Stimulated activated CD4-positive, alpha-beta T cell treated with anti-CD3 and anti-CD28 coated beads, Interleukin-15, amount 100 ng/mL, for 1 hour (primary cell): ENCODE results near the gene TEAD2.

Experiments
- DNase-seq, 2 donors: peaks; one replicate each; pipeline ENCODE4 v3.0.0-alpha.2; 2020; ENCODE audit warnings: low read depth in 1 of 2, low spot score in 1 of 2

The TEAD2 gene

DNA sequence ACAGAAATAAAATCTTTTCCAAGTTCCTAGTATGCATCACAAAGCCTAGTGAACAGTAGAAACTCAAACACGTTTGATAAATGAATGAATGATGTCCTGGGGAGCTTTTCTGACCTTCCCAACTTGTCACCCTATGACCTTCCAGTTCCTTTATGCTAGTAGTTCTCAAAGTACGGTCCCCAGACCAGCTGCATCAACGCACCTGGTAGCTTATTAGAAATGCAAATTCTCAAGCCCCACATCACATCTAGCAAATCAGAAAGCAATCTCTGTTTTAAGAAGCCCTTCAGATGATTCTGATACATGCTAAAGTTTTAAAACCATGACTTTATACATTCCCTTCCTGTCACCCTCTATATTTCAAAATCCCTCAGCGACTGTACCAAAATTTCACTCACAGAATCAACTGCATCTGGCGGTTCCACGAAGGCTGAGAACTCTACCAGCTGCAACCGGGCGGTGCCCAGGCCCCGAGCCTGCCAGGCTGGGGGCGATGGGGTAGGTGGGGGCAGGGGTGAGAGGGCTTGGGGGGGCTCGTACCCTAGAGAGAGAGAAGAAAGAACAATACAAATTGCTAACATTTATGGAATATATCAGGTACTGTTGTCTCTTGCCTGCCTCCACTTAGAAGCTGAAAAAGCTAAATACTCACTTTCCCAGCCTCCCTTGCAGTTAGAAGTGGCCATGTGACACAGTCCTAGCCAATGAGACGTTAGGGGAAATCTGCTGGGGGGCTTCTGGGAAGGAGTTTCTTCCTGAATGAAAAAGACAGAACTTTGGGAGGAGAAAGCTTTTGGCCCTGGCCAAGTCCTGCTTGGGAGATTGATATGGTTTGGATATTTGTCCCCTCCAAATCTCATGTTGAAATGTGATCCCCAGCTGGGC lies 13.7 kb downstream of the TEAD2 start:
- no peak for DNase-seq

DNA sequence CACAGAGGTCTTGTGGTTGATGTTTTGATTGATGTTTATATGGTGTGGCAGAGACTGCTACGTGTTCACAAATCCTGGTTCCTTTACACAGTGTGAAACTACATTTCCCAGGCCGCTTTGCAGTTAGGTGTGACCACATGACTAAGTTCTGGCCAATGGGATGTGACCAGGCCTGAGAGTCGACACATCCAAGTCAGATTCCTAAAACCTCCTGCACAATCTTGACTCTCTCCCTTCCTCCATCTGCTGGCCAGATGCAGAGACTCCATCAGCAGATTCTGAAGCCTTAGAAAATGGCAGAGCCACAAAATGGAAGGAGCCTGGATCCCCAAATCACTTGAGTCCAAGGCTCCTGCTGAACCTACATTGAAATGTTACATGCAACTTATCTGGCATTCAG lies 14.4 kb downstream of the TEAD2 start:
- DNase-seq, result no peak

DNA sequence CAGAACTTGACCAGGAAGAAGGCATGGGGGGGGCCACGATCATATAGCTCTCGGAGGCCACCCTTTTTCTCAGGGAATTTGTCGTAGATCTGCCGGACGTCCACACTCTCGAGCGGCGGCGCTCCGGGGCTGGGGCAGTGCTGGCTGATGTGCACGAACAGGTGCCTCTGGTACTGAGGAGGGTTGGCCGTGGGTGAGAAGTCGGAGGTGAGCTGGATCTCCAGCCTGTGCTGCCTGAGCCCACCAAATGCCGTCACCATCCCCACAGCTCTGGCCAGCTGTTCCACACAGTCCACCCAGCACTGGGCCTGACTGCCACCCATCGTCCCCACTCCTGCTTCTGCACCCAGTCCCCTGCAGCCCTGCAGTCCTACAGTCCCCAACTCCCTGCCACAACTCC lies 15.0 kb downstream of the TEAD2 start:
- DNase-seq, result no peak

DNA sequence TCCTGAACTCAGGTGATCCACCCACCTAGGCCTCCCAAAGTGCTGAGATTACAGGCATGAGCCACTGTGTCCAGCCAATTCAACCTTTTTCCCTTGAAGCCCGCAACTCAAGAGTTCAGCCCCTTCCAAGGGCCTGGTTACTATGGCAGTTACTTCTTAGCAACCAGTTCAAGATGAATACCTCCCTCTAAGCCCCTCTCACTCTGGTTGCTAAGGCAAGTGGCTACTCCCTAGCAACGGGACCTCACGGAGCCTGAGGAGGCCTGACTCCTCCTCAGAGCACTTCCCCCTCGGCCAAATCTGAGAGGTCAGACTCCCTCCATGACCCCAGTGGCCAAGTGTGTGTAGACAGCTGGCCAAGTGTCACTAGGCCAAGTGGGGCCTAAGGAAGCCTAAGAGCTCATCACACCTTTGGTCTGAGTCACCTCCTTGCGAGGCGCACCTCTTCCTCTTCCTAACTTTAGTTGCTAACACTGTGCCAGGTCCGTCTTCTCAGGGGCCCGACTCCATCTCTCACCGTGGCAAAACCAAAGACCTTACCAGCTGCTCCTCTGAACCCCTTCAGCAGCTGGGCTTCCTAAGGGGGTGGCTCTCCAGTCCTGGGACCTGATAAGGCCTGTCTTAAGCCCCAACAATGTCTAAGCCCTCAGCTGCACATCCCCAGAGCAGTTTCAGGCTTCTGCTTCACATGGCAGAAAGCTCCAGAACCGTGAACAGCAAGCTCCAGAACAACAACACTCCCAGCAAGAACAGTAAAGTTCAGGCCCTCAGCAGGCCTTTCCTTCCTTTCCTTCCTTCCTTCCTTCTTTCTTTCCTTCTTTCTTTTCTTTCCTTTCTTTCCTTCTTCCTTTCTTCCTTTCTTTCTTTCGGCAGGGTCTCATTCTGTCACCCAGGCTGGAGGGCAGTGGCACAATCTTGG lies 17.5 kb downstream of the TEAD2 start:
- DNase-seq, result no peak

DNA sequence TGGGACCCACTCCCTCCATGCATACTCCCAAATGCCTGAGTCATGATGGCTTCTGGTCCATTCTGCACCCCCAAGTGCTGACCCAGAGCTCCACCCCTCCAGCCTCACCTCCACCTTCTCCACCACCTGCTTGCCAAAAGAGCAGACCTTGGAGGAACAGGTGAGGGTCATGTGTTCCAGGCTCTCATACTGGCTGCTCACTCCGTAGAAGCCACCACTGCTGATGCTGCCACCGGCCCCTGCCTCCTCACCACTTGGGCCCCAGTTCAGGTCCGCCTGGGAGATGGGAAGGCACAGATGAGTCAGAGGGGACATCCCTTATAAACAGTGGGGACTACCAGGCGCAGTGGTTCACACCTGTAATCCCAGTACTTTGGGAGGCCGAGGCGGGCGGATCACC lies 19.1 kb downstream of the TEAD2 start:
- no peak for DNase-seq

DNA sequence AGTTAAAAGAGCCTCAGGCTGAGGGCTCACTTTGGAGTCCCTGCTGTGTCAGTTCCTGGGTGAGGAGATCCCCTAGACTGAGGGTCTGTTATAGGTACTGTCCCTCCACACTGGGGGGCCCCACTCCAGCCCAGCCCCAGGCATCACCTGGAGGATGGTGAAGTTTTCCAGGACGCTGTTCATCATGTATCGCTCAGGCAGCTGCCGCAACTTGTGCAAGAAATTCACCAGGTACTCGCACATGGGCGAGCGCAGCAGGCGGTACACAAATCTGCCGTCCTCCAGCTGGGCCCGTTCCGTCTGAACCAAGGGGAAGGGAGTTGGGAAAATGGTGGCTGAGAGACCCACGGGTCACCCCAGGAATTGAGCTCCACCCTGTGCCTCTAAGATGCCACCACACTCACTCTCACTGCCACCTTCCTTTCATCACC lies 19.9 kb downstream of the TEAD2 start:
- DNase-seq, result no peak

DNA sequence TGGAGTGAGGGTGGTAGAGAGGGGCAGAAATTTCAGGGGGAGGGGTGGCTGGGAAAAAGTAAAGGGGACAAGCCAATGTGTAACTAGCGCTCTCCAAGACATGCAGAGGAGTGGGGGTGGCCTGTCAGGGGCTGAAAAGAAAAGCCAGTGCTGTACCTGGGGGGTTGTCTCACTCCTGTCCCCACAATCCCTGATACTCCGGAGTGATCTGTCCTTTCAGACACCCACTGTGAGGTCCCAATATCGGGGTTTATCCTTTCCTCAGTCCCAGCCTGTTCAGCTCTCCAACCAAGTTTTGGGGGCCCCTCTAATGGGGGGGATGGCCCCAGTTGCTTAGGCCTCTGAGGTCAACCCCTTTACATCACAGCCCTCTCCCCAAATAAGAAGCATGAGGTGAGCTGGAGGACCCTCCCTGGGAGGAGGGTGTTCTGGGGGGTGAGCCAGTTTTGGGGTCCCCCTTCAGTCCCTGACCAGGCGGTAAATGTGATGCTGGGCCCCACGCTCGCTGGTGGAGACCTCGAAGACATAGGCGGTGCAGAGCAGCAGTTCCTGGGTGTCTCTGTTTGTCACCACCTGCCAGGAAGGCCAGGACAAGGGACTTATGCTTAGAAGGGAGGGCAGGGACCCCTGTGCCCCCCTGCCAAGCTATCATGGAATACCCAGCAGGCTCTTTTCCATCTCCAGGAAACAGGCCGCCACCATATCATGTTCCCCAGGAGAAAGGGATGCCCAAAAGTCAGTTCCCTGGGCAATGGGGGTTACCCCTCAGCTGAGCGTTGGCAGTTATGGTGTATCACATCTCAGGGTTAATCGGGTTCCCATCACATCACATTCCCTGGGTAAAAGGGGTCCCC lies 21.1 kb downstream of the TEAD2 start:
- DNase-seq, result no peak

DNA sequence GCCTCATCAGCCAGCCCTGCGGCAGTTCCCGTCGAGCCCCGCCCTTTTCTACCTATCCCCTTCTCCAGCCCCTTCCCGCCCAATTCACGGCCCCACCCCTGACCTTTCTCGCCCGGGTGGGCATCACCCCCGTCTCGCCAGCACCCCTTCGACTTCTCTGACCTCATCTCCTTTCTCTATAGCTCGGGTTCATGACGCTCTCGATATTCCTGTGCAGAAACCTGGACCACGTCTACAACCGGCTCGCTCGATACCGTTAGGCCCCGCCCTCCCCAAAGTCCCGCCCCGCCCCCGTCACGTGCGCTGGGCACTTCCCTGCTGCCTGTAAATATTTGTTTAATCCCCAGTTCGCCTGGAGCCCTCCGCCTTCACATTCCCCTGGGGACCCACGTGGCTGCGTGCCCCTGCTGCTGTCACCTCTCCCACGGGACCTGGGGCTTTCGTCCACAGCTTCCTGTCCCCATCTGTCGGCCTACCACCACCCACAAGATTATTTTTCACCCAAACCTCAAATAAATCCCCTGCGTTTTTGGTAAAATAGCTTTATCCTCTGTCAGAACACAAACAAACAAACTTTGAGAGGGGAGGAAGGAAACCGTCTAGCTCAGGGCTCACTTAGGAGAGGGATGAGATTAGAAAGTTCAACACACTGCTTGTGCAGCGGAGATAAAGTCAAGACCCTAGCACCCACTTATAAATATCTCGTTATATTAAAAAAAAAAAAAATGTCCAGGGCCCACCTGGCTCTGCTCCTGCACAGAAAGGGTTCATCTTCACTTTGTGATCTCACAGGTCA lies 21.9 kb downstream of the TEAD2 start:
- no peak for DNase-seq

DNA sequence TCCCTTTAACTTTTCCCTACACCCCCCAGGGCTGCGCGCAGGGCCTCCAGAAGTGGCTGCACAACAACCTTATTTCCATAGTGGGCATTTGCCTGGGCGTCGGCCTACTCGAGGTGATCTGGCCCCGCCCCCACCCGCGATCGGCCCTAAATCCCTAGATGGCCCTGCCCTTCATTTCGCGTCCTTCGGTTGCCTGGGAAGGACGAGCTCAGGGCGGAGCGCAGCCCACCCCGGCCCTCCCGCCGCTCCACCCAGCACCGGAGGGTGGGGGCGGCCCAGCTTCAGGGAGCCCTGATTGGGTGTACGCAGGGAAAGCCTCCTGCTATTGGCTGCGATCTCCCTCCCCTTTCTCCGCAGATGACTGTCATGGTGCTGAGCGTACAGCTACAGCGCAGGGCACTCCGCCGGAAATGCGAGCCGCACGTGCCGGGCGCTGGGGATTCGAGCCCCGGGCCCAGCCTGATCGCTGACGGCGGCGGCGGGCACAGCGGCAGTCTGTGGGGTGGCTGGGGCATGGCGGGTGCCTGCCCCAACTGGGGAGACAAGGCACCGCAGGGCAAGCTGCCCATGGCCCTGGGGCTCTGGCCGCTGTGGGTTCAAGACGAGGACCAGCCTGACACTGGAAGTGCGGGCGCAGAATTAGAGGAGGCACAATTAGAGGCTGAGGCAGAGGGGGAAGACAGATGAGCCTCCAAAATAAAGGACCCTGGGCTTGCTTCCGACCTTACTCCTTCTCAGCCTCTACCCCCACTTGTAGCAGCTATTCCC lies 22.7 kb downstream of the TEAD2 start:
- DNase-seq, result no peak

DNA sequence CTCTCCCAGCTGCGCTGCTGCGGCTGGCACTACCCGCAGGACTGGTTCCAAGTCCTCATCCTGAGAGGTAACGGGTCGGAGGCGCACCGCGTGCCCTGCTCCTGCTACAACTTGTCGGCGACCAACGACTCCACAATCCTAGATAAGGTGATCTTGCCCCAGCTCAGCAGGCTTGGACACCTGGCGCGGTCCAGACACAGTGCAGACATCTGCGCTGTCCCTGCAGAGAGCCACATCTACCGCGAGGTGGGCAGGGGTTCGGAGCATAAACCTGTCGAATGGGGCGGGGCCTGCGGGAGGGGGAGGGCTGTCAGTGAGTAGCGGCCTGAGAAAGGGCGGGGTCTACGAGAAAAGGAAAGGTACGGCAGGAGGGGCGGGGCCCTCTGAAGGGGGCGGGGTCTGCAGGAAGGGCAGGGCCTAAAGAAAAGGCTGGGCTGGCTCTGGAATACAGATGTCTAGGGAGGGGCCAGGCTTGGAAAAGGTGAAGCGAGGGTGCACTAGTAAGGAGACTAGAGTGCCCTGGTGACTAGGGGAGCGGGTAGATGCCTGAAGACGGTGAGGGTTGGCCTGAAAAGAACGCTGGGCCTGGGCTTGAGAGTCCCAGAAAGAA lies 23.4 kb downstream of the TEAD2 start:
- DNase-seq, result no peak

DNA sequence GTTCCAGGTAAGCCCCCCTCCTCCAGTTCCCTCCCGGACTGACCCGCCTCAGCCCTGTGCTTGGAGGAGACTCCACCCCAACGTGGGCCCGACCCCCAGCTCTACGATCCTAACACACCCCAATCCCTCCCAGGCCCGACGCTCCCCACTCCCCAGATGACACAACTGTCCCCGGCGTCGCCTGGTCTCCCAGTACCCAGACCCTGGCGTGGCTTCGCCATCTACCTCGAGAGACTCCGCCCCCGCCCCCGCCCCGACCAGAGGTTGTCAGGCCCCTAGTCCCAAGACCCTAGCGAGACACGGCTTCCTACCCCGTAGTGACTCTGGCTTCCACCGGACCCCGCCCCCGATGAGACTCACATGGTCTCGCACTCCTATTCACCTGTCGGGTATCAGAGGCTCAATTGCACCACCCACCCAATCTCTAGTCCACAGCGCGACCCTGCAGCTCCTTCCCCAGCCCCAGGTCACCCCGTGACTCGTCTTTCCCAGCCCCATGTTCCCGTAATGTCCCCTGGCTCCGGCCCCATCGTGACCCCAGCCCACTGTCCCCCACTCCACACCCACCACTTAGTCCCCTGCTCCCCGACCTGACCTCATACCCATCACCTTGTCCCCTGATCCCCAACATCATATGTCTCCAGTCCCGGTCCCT lies 24.1 kb downstream of the TEAD2 start:
- DNase-seq, result no peak

DNA sequence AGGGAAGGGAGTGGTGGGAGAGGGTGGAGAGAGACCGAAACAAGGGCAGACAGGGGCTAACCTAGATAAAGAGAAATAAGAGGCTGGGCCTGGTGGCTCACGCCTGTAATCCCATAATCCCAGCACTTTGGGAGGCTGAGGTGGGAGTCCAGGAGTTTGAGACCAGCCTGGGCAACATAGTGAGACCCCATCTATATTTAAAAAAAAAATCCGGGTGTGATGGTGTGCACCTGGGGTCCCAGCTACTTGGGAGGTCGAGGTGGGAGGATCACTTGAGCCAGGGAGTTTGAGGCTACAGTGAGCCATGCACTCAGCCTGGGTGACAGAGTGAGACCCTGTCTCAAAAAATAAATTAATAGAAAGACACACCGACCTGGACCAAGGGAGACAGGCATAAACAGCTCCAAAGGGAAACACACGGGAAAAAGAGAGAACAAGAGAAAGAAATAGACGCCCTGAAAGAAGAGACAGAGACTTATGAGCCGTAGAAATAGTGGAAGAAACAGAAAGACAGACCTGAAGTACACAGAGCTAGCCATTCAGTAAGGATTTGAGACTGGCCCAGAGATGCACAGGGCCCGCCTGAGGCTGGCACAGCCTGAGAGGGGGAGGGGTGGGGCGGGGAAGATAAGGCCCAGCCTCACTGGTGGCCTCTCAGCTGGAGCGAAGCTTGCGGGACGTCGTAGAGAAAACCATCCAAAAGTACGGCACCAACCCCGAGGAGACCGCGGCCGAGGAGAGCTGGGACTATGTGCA lies 24.8 kb downstream of the TEAD2 start:
- no peak for DNase-seq

DNA sequence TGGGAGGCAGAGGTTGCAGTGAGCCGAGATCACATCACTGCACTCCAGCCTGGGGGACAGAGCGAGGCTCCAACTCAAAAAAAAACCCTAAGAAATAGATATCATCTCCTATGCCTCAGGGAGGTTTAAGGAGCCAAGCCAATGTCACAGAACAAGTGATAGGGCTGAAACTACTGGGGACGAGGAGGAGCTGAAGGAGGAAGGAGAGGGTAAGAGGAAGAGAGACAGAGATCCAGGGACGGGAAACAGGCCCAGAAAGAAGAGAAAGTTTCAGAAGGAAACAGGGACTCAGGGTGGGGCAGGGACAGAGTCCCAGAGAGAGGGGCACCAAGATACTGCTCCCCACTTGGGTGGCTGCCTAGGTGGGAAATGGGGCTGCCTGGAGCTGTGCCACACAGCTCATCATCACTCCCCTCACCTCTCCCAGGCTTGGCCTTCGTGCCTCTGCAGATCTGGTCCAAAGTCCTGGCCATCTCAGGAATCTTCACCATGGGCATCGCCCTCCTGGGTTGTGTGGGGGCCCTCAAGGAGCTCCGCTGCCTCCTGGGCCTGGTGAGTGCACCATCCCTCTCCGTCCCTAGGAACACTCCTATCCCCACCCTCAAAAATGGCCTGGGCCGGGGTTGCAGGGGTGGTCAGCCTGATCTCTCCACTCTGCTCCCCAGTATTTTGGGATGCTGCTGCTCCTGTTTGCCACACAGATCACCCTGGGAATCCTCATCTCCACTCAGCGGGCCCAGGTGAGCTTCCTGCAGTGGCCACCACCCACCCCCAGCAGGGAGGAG lies 25.5 kb downstream of the TEAD2 start:
- DNase-seq, result no peak

DNA sequence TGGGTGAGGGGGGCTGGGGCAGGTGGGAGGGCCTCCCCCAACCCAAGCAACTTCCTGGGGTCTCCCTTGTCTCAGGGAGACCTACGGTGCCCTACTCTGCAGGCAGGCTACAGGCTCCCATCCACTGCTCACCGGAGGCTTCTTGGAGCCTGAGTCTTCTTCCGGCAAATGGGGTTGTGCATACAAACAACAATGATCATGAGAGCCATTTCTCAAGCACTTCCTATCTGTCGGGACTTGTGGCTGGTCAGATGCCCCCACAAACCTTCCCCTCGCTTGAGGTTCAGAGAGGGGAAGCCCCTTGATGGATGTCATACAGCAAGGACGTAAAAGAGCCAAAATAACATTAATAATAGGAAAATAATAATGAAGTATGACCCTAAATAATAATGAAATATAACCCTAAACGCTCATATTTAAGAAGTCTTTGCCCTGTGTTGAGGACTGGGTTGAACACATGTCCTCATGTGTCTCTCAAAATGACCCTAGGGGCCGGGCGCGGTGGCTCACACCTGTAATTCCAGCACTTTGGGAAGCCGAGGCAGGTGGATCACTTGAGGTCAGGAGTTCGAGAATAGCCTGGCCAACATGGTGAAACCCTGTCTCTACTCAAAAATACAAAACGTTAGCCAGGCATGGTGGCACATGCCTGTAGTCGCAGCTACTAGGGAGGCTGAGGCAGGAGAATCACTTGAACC lies 26.3 kb downstream of the TEAD2 start:
- DNase-seq, result no peak

DNA sequence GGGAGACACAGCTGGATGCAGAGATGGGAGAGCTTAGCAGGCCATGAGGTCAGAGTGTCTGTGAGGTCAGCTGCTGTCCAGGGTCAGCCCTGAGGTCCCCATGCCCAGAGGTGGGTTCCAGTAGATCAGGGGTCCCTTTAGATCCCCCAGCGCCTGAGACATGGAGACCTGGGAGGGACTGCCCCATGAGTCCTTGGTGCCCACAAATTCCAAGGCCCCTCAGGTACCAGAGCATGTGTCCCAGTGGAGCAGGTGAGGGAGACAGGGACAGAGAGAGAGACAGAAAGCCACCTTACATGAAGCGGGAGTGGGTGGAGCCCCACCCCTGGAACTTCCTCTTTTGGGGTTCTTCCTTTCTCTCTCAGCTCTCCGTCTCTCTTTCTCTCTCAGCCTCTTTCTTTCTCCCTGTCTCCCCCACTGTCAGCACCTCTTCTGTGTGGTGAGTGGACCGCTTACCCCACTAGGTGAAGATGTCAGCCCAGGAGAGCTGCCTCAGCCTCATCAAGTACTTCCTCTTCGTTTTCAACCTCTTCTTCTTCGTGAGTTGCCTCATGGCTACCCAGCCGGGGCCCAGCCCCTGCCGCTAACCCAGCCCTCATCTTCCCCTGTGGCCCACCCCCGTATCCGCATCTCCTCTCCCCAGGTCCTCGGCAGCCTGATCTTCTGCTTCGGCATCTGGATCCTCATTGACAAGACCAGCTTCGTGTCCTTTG lies 27.0 kb downstream of the TEAD2 start, which contains the start of gene CD37:
TSS of gene CD37 (plus strand) at position 336 of the 713 bp plus-strand sequence. CDS start at position 471, 135 bp downstream.
- peak in 1 of 2 donors; percentile 27 for DNase-seq

DNA sequence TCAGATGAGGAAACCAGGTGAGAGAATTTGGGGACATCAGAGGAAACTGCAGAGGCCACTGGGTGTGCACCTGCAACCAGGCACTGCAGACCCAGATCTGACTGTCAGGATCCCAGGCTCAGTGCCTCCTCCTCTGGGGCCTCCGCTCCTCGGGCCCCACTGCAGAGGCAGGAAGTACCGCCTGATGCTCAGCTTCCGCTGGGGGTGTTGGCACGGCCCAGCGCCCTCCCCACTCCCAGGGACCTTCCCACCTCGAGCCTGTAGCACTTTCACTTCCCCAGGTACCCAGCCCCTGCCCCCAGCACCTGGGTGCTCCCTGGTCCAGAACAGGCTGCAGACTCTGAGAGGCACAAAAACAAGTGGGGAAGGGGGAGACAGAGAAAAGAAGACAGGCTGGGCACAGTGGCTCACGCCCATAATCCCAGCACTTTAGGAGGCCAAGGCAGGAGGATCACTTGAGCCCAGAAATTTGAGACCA lies 28.4 kb downstream of the TEAD2 start:
- DNase-seq, result peak; percentile 41 to 53
